Measurements from ENCODE around the gene ISG20L2. TPM values are rescaled to one million over a fixed set of nuclear protein-coding genes. Genes with fewer than 3 reads are reported as not detected.

The ISG20L2 gene
- polyA plus RNA-seq, 3 donors: 17.2 to 23.5 (median 18.1) TPM

DNA sequence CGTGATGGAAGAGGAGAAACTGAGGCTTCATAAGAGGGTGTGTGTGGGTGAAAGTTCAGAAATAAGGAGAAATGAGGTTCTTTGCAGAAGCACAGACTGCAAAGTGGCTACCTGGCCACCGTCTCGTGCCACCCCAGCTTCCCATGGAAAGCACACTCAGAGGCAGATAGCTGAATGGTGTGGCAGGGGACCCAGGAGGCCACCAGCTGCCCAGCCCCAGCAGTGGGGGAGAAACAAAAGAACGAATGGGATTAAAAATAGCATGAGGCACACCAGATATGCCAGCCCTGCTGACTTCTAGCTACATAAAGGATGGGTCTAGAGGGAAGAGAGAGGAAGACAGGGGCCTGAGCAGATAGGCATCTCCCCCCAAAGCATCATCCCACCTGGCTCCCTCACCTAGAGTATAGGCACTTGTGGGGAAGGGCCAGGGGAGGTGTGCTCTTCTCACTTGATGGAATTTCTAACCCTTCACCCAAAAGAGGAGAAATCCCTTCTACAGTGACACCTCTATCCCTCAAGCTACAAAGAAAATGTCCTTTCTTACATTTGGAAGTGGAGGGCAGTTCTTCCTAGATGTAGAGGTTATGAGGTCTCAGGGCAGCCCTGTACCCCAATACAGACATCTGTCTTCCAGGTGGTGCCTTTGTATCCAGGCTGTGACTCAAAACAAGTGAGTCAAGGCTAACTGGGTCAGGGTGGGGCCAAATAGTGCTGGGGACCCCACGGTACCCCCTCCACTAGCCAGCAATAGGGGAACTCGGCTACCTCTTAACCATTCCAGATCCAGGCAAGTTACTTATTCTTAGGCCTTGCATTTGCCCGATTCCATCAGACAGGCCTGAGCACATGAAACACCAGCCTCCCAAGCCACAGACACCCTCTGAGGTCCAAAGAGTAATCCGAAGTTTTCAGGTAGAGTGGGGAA lies 19.4 kb upstream of the ISG20L2 start:
- Histone ChIP-seq H2AFZ (ENCODE audit: insufficient read depth, low read depth, low read length, poor library complexity, severe bottlenecking) (peak overlapping the region; percentile 14), H3K4me1 (ENCODE audit: control insufficient read depth in 1 of 2, insufficient read depth in 2 of 2, low read length in 2 of 2) (peaks cover 61 to 72% of the 10 kb centered on the region in 2 donors), H3K4me2 (replicated peaks; ENCODE audit: extremely low read depth, low read length, poor library complexity, severe bottlenecking) (peak overlapping the region; percentile 91), H3K27ac (ENCODE audit: low read depth in 1 of 2, low read length in 2 of 2) (peak overlapping the region; percentile 89 to 91), H3K4me3 (replicated peaks in 1 of 3; ENCODE audit: low read depth in 2 of 3, low read length in 3 of 3) (peak overlapping the region; percentile 75 to 96 (median 84)), H3K9ac (ENCODE audit: insufficient read depth, low read length, poor library complexity, severe bottlenecking) (peak overlapping the region; percentile 80), H3K9me3 (replicated peaks in 1 of 2; ENCODE audit: control insufficient read depth in 1 of 2, insufficient read depth in 1 of 2, low read length in 2 of 2) (no peaks in the 10 kb centered on the region), H3K79me2 (ENCODE audit: insufficient read depth, low read length) (peaks cover 94% of the 10 kb centered on the region), H4K20me1 (ENCODE audit: insufficient read depth, low read length) (peaks cover 45% of the 10 kb centered on the region), H3K36me3 (replicated peaks in 1 of 2; ENCODE audit: control insufficient read depth in 1 of 2, insufficient read depth in 2 of 2, low read length in 2 of 2) (peaks cover 19 to 24% of the 10 kb centered on the region in 2 donors), H3K27me3 (ENCODE audit: control insufficient read depth in 2 of 2, insufficient read depth in 2 of 2, low read length in 2 of 2) (no peaks in the 10 kb centered on the region)
- Mint-ChIP-seq H3K36me3 (peaks cover 23 to 28% of the 10 kb centered on the region in 2 donors), H3K4me3 (peak overlapping the region; percentile 88 to 97), H3K27ac (peak overlapping the region; percentile 87 to 98 (median 94)), H3K4me1 (peaks cover 63% of the 10 kb centered on the region), H3K9me3 (no peaks in the 10 kb centered on the region), H3K27me3 (ENCODE audit: low read depth in 3 of 3) (peaks cover 0 to 3% (median 2%) of the 10 kb centered on the region in 3 donors)
- DNase-seq: peak in 2 of 3 donors; percentile 39 to 72
- intact Hi-C loops (cut with micrococcal nuclease): loop anchor here in 1 of 2 donors (5.0 kb wide), 1 partner anchor 246 kb away; the partner anchor contains the start of gene MEF2D
- WGBS (ENCODE audit: insufficient coverage): 0% methylated on average over 4 of the region's 8 CpGs
- TF ChIP-seq, protein P1, sequence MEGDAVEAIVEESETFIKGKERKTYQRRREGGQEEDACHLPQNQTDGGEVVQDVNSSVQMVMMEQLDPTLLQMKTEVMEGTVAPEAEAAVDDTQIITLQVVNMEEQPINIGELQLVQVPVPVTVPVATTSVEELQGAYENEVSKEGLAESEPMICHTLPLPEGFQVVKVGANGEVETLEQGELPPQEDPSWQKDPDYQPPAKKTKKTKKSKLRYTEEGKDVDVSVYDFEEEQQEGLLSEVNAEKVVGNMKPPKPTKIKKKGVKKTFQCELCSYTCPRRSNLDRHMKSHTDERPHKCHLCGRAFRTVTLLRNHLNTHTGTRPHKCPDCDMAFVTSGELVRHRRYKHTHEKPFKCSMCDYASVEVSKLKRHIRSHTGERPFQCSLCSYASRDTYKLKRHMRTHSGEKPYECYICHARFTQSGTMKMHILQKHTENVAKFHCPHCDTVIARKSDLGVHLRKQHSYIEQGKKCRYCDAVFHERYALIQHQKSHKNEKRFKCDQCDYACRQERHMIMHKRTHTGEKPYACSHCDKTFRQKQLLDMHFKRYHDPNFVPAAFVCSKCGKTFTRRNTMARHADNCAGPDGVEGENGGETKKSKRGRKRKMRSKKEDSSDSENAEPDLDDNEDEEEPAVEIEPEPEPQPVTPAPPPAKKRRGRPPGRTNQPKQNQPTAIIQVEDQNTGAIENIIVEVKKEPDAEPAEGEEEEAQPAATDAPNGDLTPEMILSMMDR (IDR thresholded peaks at IDR 0.05): no peak
